Skin of body (tissue), 2 donors: Measurements from ENCODE around the gene CFI. TPM values are rescaled to one million over a fixed set of nuclear protein-coding genes. Genes with fewer than 3 reads are reported as not detected.
A peak's percentile ranks its signal among the peaks of the same experiment; 100 is the strongest.

Experiments
- DNase-seq: peaks from one replicate; lab custom pipeline; 2025; lab: John Stamatoyannopoulos, UW
- total RNA-seq: library from RNA; depleted of rRNA; stranded (reverse); fragments of >200 nt; gene quantifications from one replicate; pipeline ENCODE4 v1.2.3, GENCODE V29; 2014

CFI gene
- total RNA-seq, 1 donor from 2014 or later: 10.1 TPM

- DNase-seq: no peak
Observed at GRCh38 chr4:109730619-109731545, 70.9 kb downstream of the CFI start.

DNA sequence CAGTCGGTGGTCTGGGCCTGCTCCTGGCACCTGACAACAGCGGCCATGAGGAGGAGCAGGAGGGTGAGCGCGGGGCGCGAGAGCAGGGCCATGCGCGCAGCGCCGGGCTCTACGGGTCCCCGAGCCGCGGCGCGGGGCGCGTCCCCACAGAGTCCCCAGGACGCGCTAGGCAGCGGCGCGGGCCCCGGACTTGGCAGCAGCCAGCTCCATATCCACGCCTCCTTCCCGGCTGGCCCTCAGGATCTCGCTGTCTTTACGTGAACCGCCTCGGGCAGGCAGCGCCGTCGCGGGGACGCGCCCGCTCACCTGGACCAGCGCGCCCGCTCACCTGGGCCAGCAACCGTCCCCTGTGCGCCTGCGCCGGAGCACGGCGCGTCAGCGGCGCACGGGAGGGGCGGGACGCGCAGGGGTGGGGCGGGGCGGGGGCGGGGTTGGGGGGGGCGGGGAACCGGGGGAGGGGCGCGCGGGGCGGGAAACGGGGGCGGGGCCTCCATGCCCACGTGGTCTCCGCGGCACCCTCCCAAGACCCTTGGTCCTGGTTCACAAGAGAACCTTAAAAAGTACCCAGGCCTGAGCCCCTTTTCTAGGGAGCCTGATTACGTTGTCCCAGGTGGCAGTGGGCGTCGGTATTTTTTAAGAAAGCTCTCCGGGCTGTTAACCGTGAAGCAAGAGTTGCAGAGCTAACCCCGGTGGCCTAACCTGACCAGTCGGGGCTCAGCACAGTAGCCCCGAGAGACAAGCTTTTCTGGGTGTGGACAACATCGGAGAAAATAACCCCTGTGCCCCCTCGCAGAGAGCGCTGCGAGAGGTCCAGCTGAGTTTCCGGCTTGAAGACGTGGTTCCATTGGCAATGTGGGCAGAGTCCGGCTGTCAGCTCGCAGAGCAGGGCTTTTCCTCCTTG is 71.8 kb downstream of the CFI start, which contains the start of gene PLA2G12A:
TSS of gene PLA2G12A (minus strand) at position 353 of the 901 bp plus-strand sequence. CDS start at position 92, 261 bp downstream.
- peak; percentile 45 for DNase-seq

DNA sequence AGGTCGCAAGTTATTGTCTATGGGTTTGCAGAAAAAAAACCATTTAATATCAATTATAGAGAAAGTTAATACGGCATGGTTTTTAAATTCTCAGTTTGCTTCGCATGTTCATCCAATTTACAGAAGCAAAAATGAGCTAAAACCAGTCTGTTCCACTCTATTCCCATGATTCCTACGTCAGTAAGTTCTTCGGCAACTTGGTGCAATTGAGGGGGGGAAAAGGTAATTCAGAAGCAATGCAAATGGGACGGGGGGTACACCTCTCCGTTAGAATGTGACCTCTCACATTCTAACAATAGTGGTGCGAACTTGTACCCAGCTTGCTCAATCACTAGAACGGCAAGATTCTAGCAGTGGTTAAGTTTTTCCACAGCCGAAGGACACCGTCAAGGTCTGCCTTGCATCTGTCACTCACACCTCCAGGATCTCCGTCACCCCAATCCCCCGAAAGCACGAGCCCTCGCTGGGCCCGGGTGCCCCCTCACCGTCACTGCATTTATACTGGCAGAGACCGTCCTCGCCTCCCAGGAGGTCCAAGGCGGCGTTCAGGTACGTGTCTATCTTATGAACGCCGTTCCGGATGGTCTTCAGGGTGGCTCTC is 72.6 kb downstream of the CFI start:
- DNase-seq: peak; percentile 2

GRCh38 chr4:109728385-109728784 is 73.4 kb downstream of the CFI start:
- DNase-seq: no peak

DNA sequence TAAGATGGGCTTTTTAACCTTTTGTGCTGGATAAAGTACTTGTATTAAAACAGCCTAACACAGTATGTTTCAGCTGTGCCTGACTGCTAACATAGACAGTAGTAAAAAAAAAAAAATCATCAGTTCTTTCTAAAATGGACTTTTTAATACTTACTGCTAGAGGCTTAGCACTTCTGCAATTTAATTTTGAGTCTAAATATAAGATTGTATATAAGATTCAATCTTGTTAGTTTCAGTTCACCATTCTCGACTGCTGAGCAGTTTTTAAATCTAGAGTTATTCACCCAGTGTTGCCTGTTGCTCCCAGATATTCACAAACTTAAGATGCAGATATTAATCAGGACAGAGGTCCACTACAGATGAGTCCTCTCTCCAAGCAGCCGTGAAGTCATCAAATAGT is 78.7 kb downstream of the CFI start:
- DNase-seq: no peak

DNA sequence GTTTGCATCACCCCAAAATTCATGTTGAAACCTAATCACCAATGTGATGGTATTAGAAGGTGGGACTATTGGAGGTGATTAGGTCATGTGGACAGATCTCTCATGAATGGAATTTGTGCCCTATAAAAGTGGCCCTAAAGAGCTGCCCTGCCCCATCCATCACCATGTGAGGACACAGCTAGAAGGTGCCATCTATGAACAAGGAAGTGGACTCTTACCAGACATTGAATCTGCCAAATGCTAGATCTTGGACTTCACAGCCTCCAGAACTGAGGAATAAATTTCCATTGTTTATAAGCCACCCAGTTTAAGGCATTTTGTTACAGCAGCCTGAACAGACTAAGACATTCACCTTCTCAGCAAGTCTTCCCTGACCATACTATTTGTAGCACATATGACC is 79.4 kb downstream of the CFI start:
- DNase-seq: no peak

DNA sequence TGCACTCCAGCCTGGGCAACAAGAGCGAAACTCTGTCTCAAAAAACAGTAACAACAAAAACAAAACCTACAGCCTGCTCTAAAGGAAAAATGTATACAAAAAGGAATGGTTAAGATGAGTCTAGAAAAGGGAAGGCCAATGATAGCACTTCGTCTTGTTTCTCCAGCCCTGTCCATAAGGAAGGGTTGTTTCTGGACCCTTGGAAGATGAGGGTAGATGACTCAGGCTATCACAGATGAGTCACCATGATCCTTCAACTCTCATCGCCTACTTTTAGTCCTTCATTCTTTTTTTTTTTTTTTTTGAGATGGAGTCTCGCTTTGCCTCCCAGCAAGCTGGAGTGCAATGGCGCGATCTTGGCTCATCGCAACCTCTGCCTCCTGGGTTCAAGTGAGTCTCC is 80.8 kb downstream of the CFI start:
- no peak for DNase-seq

DNA sequence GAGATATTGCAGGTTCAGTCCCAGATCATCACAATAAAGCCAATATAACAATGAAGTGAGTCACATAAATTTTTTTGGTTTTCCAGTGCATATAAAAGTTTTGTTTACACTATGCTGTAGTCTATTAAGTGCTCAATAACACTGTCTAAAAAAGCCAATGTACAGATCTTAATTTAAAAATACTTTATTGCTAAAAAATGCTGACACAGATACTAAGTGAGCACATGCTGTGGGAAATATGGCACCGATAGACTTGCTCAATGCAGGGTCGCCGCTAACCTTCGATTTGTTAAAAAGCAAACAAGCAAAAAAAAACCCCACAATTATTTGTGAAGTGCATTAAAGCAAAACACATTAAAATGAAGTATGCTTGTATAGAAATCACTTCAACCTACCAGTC is 82.2 kb downstream of the CFI start:
- DNase-seq: no peak

DNA sequence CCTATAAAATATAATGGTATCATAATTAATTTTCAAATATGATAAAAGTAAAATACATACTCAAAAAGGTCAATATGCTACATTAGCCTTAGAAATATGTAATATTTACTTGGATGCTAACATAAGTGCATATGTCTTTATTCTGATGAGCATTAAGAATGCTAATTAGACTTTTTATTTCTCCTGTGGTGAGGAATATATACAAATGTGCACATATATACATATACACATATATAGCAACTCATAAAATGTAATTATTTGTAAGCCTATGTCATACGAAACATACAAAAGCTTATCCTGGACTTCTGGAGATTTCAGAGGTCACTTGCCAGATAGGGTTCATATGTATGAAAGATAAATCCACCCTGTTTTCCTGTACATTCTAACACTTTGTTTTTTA is 83.0 kb downstream of the CFI start:
- no peak for DNase-seq

DNA sequence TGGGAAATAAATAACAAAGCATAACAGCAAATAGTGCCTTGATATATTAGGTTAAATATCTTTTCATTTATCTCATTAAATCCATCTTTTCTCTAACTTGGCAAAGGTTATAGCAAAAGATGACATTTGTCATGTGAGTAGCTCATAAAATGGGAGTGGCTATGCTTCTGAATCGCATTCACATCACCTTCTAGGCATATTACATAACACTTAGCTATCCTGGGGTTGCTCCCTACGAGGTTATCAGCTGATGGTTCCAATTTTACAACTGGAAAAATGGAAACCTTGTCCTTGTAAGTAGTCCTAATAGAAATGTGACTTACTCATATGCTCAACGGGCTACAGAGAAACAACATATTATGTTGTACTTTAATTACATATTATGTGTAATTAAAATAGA is 88.3 kb downstream of the CFI start:
- no peak for DNase-seq

- no peak for DNase-seq
Observed at GRCh38 chr4:109708990-109709389, 92.8 kb downstream of the CFI start.

DNA sequence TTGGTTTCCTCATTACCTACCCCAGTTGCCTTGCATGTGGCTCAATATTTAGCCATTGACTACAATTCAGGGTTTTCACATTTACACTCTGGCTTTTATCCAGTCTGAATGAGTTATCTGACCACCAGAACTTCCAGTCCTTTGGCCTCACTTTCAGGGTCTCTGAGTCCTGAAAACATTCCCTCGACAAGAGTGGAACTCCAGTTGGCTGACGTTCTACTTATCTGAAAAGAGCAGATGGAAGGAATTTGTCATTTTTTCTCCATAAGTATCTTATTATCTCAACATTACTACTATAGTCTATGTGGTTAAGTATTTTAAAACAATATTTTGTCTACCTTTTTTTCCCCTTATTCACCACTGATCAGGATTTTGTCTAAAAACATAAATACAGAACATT is 93.4 kb downstream of the CFI start:
- no peak for DNase-seq

DNA sequence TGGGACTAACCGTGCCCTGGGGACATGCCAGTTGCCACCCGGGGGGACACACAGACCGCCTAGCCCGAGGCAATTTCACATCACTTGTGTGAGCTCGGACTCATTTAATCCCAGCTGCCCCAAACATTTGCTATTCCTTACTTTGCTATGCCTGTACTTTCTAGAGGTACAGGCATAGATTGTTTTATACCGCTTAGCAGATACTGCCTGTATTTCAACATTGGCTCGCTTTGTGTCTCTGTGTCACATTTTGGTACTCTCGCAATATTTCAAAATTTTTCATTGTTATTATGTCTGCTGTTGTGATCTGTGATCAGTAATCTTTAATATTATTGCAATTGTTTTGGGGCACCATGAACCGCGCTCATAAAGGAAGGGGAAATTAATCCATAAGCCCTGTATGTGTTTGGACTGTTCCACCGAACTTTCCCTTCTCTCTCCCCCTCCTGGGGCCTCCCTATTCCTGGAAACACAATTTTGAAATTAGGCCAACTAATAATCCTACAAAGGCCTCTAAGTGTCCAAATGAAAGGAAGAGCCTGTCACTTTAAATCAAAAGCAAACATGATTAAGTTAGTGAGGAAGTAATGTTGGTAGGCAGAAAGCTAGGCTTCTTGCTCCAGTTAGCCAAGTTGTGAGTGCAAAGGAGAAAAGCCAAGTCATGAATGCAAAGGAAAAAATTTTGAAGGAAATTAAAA is 98.0 kb downstream of the CFI start:
- DNase-seq: peak; percentile 34

DNA sequence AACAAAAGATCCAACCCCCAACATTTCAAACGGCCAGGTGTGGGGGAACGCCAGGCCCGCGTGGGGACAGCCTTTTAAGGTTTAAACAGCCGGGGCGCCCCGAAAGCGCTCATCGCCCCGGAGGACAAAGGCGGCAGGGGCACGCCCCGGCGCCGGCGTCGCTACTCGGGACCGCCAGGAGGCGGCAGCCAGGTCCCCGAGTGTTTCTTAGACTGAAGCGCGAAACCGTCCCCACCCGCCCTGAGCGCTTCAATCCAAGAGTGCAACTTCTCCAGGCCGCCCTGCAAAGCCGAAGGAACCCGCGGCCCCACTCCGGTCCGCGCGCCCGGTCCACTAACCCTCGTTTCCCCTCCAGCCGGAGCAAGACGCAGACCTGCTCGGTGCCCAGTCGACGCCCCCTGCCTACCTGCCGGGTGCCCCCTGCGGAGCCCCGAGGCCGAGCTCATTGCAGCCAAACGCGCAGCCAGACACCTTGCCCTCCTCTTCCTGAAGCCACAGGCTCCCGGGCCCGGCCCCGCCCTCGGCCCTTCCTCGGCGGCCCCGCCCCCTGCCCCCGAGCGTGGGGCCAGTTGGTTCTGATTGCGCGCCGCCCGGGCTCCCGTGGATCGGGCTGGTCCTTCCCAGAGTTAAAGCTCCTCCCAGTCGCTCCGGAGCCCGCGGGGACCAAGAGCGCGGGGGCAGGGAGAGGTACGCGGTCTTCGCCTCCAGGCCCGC is 98.7 kb downstream of the CFI start, which contains the start of gene CASP6:
TSS of gene CASP6 (minus strand) at position 496 of the 714 bp plus-strand sequence. CDS start at position 446, 50 bp downstream.
- DNase-seq: peak; percentile 54

GRCh38 chr4:109701566-109702410 is 100.0 kb downstream of the CFI start:
- no peak for DNase-seq

GRCh38 chr4:109699553-109700225 is 102.1 kb downstream of the CFI start:
- no peak for DNase-seq

DNA sequence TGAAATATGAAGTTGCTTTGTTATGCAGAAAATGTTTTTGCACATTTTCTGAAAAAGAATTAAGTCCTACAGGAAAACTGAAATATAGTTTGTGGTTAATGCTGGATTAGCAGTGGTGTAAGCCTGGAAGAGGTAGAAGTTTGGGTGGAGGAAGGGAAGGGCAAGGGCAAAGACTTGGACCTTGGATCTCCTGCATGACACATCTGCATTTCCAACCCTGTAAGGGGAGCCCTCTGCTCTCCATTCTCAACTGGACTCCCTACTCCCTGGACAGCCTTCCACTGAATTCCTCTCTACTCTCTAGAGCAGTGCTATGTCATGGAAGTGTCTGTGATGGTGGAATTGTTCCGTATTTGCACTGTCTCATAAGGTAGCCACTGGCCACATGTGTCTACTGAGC is 103.1 kb downstream of the CFI start:
- DNase-seq: no peak

DNA sequence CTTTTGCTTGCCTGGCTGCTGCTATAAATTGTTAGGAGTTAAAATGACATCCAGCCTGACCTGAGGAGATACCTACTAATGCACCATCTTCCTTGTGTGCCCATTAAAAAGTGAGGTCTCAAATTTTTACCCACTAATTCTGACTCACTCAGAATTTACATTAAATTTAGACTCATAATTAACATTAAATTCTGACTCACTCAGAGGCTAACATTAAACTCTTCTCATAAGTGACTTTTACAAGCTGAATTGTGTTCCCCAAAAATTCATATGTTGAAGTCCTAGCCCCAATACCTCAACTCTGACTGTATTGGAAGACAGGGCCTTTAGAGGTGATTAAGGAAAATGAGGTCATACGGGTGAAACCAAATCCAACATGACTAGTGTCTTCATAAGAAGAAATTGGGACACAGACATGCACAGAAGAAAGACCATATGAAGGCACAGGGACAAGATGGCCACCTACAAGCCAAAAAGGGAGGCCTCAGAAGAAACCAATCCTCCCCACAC is 110.3 kb downstream of the CFI start:
- DNase-seq: no peak
